ENCODE data around the gene ATP2C2.

Gene ATP2C2

DNA sequence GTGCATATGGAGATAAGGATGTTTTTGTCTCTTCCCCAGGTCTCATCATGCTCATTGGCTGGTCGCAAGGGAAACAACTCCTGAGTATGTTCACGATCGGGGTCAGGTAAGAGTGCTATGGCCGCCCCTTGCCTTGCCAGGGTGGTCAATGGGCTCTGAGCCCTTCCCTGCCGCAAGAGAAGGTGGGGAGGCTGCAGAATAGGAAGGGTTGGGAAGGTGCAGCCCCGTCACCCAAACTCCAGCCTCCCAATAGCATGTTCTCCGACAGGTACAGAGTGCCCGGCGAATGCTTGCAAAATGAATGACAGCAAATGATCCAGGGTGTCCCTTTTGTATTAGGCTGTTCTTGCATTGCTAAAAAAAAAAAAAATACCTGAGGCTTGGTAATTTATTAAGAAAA, 57.4 kb downstream of the ATP2C2 start:
- no peak for TF ChIP-seq EZH2 (IDR thresholded peaks at IDR 0.05; ENCODE audit: borderline replicate concordance, low read length)
- TF ChIP-seq, protein P1, sequence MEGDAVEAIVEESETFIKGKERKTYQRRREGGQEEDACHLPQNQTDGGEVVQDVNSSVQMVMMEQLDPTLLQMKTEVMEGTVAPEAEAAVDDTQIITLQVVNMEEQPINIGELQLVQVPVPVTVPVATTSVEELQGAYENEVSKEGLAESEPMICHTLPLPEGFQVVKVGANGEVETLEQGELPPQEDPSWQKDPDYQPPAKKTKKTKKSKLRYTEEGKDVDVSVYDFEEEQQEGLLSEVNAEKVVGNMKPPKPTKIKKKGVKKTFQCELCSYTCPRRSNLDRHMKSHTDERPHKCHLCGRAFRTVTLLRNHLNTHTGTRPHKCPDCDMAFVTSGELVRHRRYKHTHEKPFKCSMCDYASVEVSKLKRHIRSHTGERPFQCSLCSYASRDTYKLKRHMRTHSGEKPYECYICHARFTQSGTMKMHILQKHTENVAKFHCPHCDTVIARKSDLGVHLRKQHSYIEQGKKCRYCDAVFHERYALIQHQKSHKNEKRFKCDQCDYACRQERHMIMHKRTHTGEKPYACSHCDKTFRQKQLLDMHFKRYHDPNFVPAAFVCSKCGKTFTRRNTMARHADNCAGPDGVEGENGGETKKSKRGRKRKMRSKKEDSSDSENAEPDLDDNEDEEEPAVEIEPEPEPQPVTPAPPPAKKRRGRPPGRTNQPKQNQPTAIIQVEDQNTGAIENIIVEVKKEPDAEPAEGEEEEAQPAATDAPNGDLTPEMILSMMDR (IDR thresholded peaks at IDR 0.05; ENCODE audit: low read length): no peak

DNA sequence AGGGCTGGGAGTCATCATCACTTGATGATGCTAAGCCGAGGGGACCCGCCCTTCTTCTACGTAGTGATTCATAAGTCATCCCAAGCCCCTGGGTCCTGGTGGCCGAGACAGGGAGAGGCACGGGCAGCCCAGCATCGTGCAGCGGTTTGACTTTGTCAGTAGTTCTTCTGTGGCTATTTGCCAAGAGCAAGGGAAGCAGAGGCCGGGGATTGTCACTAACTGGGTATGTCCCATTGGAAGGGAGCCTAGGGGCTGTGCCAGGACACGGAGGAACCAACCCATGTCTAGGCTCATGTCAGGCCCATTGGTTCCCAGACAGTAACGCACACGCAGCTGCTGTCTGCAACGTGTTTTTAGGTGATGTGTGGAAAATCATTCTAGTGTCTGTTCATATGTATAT, 58.5 kb downstream of the ATP2C2 start:
- Histone ChIP-seq H3K4me2 (ENCODE audit: low read length) (no peak overlapping the region), H3F3A (ENCODE audit: insufficient read depth, low read length) (no peaks in the 10 kb centered on the region), H3K9me3 (ENCODE audit: low read length) (peaks cover 6% of the 10 kb centered on the region), H3K9ac (ENCODE audit: low read length) (no peak overlapping the region), H4K20me1 (ENCODE audit: insufficient read depth, low read length) (no peaks in the 10 kb centered on the region), H3K4me1 (ENCODE audit: insufficient read depth, low read length, severe bottlenecking) (no peaks in the 10 kb centered on the region), H3K27ac (ENCODE audit: low read depth, low read length, poor library complexity, severe bottlenecking) (no peak overlapping the region), H3K9me2 (ENCODE audit: low read depth, low read length) (no peaks in the 10 kb centered on the region), H3K36me3 (ENCODE audit: insufficient read depth, low read length) (peaks cover 3% of the 10 kb centered on the region; the same call in 1 of the 2 replicates), H3K79me2 (ENCODE audit: insufficient read depth, low read length) (no peaks in the 10 kb centered on the region), H3K4me3 (ENCODE audit: low read depth, low read length, poor library complexity, severe bottlenecking) (no peak overlapping the region), H2AFZ (ENCODE audit: low read length) (no peak overlapping the region), H3K27me3 (ENCODE audit: insufficient read depth, low read length) (peaks cover 3% of the 10 kb centered on the region; the same call in 1 of the 2 replicates)
- TF ChIP-seq, protein P1 (IDR thresholded peaks at IDR 0.05; ENCODE audit: low read length): no peak
- TF ChIP-seq EZH2 (IDR thresholded peaks at IDR 0.05; ENCODE audit: borderline replicate concordance, low read length): no peak

More for the DNA sequence above, 57.4 kb downstream of the ATP2C2 start:
- H3K9ac ChIP-seq (ENCODE audit: low read length): no peak overlapping the region
- no peaks in the 10 kb centered on the region for H3F3A ChIP-seq (ENCODE audit: insufficient read depth, low read length)
- no peak overlapping the region for H2AFZ ChIP-seq (ENCODE audit: low read length)
- H3K36me3 ChIP-seq (ENCODE audit: insufficient read depth, low read length): peaks cover 3% of the 10 kb centered on the region; the same call in 1 of the 2 replicates
- no peaks in the 10 kb centered on the region for H4K20me1 ChIP-seq (ENCODE audit: insufficient read depth, low read length)
- peaks cover 8% of the 10 kb centered on the region for H3K9me3 ChIP-seq (ENCODE audit: low read length)
- H3K4me3 ChIP-seq (ENCODE audit: low read depth, low read length, poor library complexity, severe bottlenecking): no peak overlapping the region
- no peaks in the 10 kb centered on the region for H3K4me1 ChIP-seq (ENCODE audit: insufficient read depth, low read length, severe bottlenecking)
- H3K79me2 ChIP-seq (ENCODE audit: insufficient read depth, low read length): no peaks in the 10 kb centered on the region
- peaks cover 3% of the 10 kb centered on the region; the same call in 1 of the 2 replicates for H3K27me3 ChIP-seq (ENCODE audit: insufficient read depth, low read length)
- no peak overlapping the region for H3K4me2 ChIP-seq (ENCODE audit: low read length)
- H3K27ac ChIP-seq (ENCODE audit: low read depth, low read length, poor library complexity, severe bottlenecking): no peak overlapping the region
- no peaks in the 10 kb centered on the region for H3K9me2 ChIP-seq (ENCODE audit: low read depth, low read length)

DNA sequence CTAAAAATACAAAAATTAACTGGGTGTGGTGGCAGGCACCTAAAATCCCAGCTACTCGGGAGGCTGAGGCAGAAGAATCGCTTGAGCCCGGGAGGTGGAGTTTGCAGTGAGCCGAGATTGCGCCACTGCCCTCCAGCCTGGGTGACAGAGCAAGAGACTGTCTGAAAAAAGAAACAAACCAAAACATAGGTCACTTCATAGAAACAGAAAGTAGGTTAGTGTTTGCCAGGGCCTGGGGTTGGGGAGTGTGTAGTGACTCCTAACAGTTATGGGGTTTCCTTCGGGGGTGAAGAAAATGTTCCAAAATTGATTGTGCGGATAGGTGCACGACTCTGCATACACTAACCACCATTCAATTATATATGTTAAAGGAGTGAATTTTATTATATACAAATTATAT, 59.2 kb downstream of the ATP2C2 start:
- peaks cover 6% of the 10 kb centered on the region for H3K9me3 ChIP-seq (ENCODE audit: low read length)
- no peak overlapping the region for H2AFZ ChIP-seq (ENCODE audit: low read length)
- H3K4me3 ChIP-seq (ENCODE audit: low read depth, low read length, poor library complexity, severe bottlenecking): no peak overlapping the region
- no peak overlapping the region for H3K4me2 ChIP-seq (ENCODE audit: low read length)
- H3K9me2 ChIP-seq (ENCODE audit: low read depth, low read length): no peaks in the 10 kb centered on the region
- H3K27ac ChIP-seq (ENCODE audit: low read depth, low read length, poor library complexity, severe bottlenecking): no peak overlapping the region
- no peaks in the 10 kb centered on the region for H3K79me2 ChIP-seq (ENCODE audit: insufficient read depth, low read length)
- H4K20me1 ChIP-seq (ENCODE audit: insufficient read depth, low read length): no peaks in the 10 kb centered on the region
- no peaks in the 10 kb centered on the region for H3F3A ChIP-seq (ENCODE audit: insufficient read depth, low read length)
- peaks cover 3% of the 10 kb centered on the region; the same call in 1 of the 2 replicates for H3K27me3 ChIP-seq (ENCODE audit: insufficient read depth, low read length)
- TF ChIP-seq, protein P1 (IDR thresholded peaks at IDR 0.05; ENCODE audit: low read length): no peak
- no peak for TF ChIP-seq EZH2 (IDR thresholded peaks at IDR 0.05; ENCODE audit: borderline replicate concordance, low read length)
- no peaks in the 10 kb centered on the region for H3K4me1 ChIP-seq (ENCODE audit: insufficient read depth, low read length, severe bottlenecking)
- H3K36me3 ChIP-seq (ENCODE audit: insufficient read depth, low read length): no peaks in the 10 kb centered on the region; the same call in 1 of the 2 replicates
- H3K9ac ChIP-seq (ENCODE audit: low read length): no peak overlapping the region

Measured in OCI-LY1 (cell line).